Adrenal gland (tissue), 5 donors: ENCODE results near the gene KCNT1.

Source experiments
- POLR2A ChIP-seq, 2 donors: fragments of 450-650 bp; IDR thresholded peaks; one replicate each; pipeline ENCODE4 v1.6.1; 2017; ENCODE audit warnings: antibody characterized with exemption in 2 of 2, mild to moderate bottlenecking in 2 of 2, moderate library complexity in 1 of 2
- TF ChIP-seq, protein P1 (sequence below), 6 experiments: fragments of 450-650 bp in 4 of 6; fragments of 200-600 bp in 2 of 6; sonication (generic) in 1 of 6; IDR thresholded peaks; 1 replicate in 5 of 6; 2 replicates in 1 of 6; pipeline versions ENCODE4 v1.5.1 to v1.8.0; 2016 to 2021; ENCODE audit warnings: antibody characterized with exemption in 6 of 6, mild to moderate bottlenecking in 2 of 6, moderate library complexity in 1 of 6
- donor health status: DM: no; HTN: no; CAD: no.

DNA sequence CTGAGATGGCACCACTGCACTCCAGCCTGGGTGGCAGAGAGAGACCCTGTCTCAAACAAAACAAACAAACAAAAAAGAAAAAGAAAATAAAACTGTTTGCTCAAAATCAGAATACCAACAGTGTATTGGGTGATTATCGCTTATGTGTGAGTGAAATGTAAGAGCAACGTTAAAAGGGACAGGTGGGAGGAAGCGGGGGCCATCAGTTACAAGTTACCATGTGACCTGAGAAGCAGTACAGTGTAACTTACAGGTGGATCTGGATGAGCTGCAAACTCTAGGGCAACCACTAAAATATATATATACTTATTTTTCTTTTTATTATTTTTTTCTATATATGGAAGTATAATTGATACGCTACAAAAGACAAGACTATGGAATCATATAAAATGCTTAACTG lies 93.4 kb downstream of the KCNT1 start:
- TF ChIP-seq, protein P1, sequence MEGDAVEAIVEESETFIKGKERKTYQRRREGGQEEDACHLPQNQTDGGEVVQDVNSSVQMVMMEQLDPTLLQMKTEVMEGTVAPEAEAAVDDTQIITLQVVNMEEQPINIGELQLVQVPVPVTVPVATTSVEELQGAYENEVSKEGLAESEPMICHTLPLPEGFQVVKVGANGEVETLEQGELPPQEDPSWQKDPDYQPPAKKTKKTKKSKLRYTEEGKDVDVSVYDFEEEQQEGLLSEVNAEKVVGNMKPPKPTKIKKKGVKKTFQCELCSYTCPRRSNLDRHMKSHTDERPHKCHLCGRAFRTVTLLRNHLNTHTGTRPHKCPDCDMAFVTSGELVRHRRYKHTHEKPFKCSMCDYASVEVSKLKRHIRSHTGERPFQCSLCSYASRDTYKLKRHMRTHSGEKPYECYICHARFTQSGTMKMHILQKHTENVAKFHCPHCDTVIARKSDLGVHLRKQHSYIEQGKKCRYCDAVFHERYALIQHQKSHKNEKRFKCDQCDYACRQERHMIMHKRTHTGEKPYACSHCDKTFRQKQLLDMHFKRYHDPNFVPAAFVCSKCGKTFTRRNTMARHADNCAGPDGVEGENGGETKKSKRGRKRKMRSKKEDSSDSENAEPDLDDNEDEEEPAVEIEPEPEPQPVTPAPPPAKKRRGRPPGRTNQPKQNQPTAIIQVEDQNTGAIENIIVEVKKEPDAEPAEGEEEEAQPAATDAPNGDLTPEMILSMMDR (IDR thresholded peaks at IDR 0.05), result no peak
- no peak for TF ChIP-seq POLR2A (IDR thresholded peaks at IDR 0.05)
